Psoas muscle (tissue), 8 donors: ENCODE measurements around the gene CLEC18A. TPM values are rescaled to one million over a fixed set of nuclear protein-coding genes. Genes with fewer than 3 reads are reported as not detected.

Source experiments
- ATAC-seq, 4 donors: fragments of 200-7000 bp; cut with Tn5 transposase; one replicate each; pipeline ENCODE4 v1.9.1; 2020; ENCODE audit warnings: moderate library complexity in 3 of 4, mild to moderate bottlenecking in 2 of 4
- DNase-seq, 2 donors: peaks; one replicate each; pipeline ENCODE4 v3.0.0-alpha.2; 2020
- H3K27ac ChIP-seq: fragments of 200-600 bp; one replicate; pipeline ENCODE4 v1.8.0; 2022
- H3K27me3 ChIP-seq, 3 donors: fragments of 200-600 bp in 1 of 3; one replicate each; pipeline versions ENCODE4 v1.6.1 to v1.8.0; 2013 to 2022; ENCODE audit warnings: low read length in 2 of 3, mild to moderate bottlenecking in 2 of 3, moderate library complexity in 1 of 3; ENCODE audit not compliant: insufficient read depth in 3 of 3
- H3K36me3 ChIP-seq, 2 donors: fragments of 200-600 bp in 1 of 2; one replicate each; pipeline versions ENCODE4 v1.6.1 to v1.8.0; 2013 to 2022; ENCODE audit warnings: low read depth in 1 of 2, mild to moderate bottlenecking in 1 of 2, moderate library complexity in 1 of 2; ENCODE audit not compliant: insufficient read depth in 1 of 2
- H3K4me1 ChIP-seq: fragments of 200-600 bp; one replicate; pipeline ENCODE4 v1.8.0; 2022
- H3K4me3 ChIP-seq: fragments of 200-600 bp; one replicate; pipeline ENCODE4 v1.8.0; 2022; ENCODE audit warnings: mild to moderate bottlenecking
- H3K9me3 ChIP-seq: fragments of 200-600 bp; one replicate; pipeline ENCODE4 v1.8.0; 2022
- CTCF ChIP-seq: fragments of 200-600 bp; IDR thresholded peaks from one replicate; pipeline ENCODE4 v1.8.0; 2022; ENCODE audit warnings: antibody characterized with exemption
- whole genome bisulfite sequencing, 3 donors: extraction: QIAGEN DNeasy Blood & Tissue Kit; methylation state at CpG; one replicate each; pipeline versions ENCODE4 v1.1.6 to v1.1.7; 2013; 5-methylcytosine and 5-hydroxymethylcytosine counted together
- intact Hi-C, 2 donors: fragments of 100-400 bp; cut with DNase I; formaldehyde crosslinking; loops; one replicate each; pipeline versions ENCODE4 v1.11.0 to v1.14.2; 2022
- polyA plus RNA-seq, 3 donors: library from polyadenylated mRNA; stranded (reverse); fragments of 200-250 nt; gene quantifications; one replicate each; pipeline ENCODE4 v1.2.3, GENCODE V29; 2013
- total RNA-seq, 4 donors: library from RNA; stranded (reverse); fragmentation: NEBNext Ultra II Directional in 2 of 4; extraction: Animal tissue kit (Norgen Biotek cat#: 25700) in 2 of 4; gene quantifications; one replicate each; pipeline versions ENCODE4 v1.2.1 to v1.2.4, GENCODE V29; 2021 to 2023
- donor health status: healthy with polysubstance abuse.
- donor health status: DM: no; HTN: no; CAD: no; lungs with moderate emphysema.
- donor health status: Bipolar disorder and iron deficiency.
- donor health status: healthy.
- donor health status: DM: yes; HTN: yes; CAD: no.
- donor health status: DM: no; HTN: no; CAD: no.
- donor health status: DM: no; HTN: no; CAD: no.
- donor health status: DM: yes; HTN: yes; CAD: no.

CLEC18A gene
- total and polyA plus RNA-seq, 7 donors: 0.10 to 0.27 (median 0.22) TPM; not detected in 2

- no peaks in the 10 kb centered on the region for H3K36me3 ChIP-seq
- no peaks in the 10 kb centered on the region for H3K27me3 ChIP-seq
- 59 to 70% (median 60%) methylated on average over 20 of the region's 20 CpGs for WGBS, 3 donors
- ATAC-seq: peak in 3 of 4 donors; percentile 30 to 71 (median 64)
- no peak for TF ChIP-seq CTCF
- DNase-seq: peak; percentile 63 to 78
- peaks cover 12% of the 10 kb centered on the region for H3K4me1 ChIP-seq
- no peak overlapping the region for H3K4me3 ChIP-seq
- intact Hi-C loops: no loop called here
- peak overlapping the region; percentile 53 for H3K27ac ChIP-seq
- no peaks in the 10 kb centered on the region for H3K9me3 ChIP-seq
These were observed 33.4 kb upstream of the CLEC18A start for GRCh38 chr16:69917739-69918138.

- intact Hi-C loops: no loop called here
- H3K27me3 ChIP-seq: no peaks in the 10 kb centered on the region
- H3K4me1 ChIP-seq: peaks cover 12% of the 10 kb centered on the region
- H3K9me3 ChIP-seq: no peaks in the 10 kb centered on the region
- 85 to 91% (median 87%) methylated on average over 1 of the region's 1 CpG for WGBS, 3 donors
- H3K4me3 ChIP-seq: no peak overlapping the region
- peak overlapping the region; percentile 53 for H3K27ac ChIP-seq
- DNase-seq (no peak), ATAC-seq (no peak)
- TF ChIP-seq CTCF: no peak
- H3K36me3 ChIP-seq: no peaks in the 10 kb centered on the region
These were observed 32.9 kb upstream of the CLEC18A start for GRCh38 chr16:69918241-69918640.

GRCh38 chr16:69921127-69921526, 30.0 kb upstream of the CLEC18A start:
- peak in 3 of 4 donors; percentile 48 to 72 (median 71) for ATAC-seq
- 15 to 41% (median 23%) methylated on average over 2 of the region's 2 CpGs for WGBS, 3 donors
- Histone ChIP-seq H3K4me1 (peaks cover 12% of the 10 kb centered on the region), H3K27ac (no peak overlapping the region), H3K27me3 (no peaks in the 10 kb centered on the region), H3K36me3 (peaks cover 0 to 5% of the 10 kb centered on the region in 2 donors), H3K9me3 (no peaks in the 10 kb centered on the region), H3K4me3 (no peak overlapping the region)
- DNase-seq: no peak
- TF ChIP-seq CTCF: no peak
- intact Hi-C loops: no loop called here

- Histone ChIP-seq H3K36me3 (peaks cover 0 to 5% of the 10 kb centered on the region in 2 donors), H3K4me1 (peaks cover 15% of the 10 kb centered on the region), H3K4me3 (no peak overlapping the region), H3K9me3 (no peaks in the 10 kb centered on the region), H3K27me3 (no peaks in the 10 kb centered on the region), H3K27ac (no peak overlapping the region)
- TF ChIP-seq CTCF: no peak
- WGBS, 3 donors: 64 to 78% (median 73%) methylated on average over 6 of the region's 6 CpGs
- DNase-seq (no peak), ATAC-seq (no peak)
- intact Hi-C loops: no loop called here
These were observed 28.9 kb upstream of the CLEC18A start for GRCh38 chr16:69922200-69922599.
